IPS-18c (cell line): ENCODE data around the gene MYBPH.

Experiments used
- H3K4me3 ChIP-seq: 2 replicates; pipeline ENCODE4 v1.7.0; 2013; ENCODE audit warnings: low read depth, mild to moderate bottlenecking, low read length, moderate library complexity; ENCODE audit not compliant: insufficient read depth
- H3K9me3 ChIP-seq: one replicate; pipeline ENCODE4 v1.6.1; 2013; ENCODE audit warnings: mild to moderate bottlenecking, low read length, moderate library complexity; ENCODE audit not compliant: control insufficient read depth, insufficient read depth

Gene MYBPH, protein sequence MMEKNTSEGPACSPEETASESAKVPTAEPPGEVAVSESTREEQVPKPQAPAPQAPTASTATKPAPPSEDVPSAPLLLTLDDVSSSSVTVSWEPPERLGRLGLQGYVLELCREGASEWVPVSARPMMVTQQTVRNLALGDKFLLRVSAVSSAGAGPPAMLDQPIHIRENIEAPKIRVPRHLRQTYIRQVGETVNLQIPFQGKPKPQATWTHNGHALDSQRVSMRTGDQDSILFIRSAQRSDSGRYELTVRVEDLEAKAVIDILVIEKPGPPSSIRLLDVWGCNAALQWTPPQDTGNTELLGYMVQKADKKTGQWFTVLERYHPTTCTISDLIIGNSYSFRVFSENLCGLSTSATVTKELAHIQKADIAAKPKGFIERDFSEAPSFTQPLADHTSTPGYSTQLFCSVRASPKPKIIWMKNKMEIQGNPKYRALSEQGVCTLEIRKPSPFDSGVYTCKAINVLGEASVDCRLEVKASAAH

DNA sequence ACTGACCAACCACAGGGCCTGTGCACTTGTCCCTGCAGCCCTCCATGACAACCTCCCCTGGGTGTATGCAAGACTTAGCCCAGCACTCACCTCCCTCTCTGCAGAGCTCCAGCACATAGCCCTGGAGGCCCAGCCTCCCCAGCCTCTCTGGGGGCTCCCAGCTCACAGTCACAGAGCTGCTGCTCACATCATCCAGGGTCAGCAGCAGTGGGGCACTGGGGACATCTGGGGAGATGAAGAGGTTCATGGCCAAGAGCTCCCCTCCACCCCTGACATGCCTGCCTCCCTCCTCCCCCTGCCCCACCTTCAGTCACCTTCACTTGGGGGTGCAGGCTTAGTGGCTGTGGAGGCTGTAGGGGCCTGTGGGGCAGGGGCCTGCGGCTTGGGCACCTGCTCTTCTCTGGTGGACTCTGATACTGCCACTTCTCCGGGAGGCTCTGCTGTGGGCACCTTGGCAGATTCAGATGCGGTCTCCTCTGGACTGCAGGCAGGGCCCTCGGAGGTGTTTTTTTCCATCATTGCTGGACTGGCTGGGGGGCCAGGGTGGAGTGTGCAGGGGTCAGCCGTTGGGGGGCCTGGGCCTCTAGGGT lies at the start of gene MYBPH:
TSS of gene MYBPH (minus strand) at position 590 of the 590 bp plus-strand sequence. CDS start at position 519, 71 bp downstream.
- H3K4me3 ChIP-seq = no peak within 1 kb of the TSS
- H3K9me3 ChIP-seq = no peaks in the 10 kb centered on the region

DNA sequence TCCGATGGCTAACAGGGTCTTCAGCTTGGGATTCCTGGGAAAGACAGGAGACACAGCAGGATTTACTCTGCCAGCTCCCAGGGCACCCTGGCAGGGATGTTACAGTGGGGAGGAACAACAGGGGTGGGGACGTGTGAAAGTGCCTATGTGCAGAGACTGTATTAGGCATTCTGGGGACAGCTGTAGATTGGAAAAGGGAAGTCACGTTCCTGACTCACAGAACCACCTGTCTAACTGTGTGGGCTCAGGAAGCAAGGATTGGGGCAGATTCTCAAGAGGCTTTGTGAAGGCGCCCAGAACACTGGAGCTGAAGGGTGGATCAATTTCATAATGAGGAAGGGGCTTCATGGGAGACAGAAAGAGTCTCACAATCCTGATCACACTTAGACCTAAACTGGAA lies 49.4 kb upstream of the MYBPH start:
- Histone ChIP-seq H3K4me3 (no peak overlapping the region), H3K9me3 (no peaks in the 10 kb centered on the region)

DNA sequence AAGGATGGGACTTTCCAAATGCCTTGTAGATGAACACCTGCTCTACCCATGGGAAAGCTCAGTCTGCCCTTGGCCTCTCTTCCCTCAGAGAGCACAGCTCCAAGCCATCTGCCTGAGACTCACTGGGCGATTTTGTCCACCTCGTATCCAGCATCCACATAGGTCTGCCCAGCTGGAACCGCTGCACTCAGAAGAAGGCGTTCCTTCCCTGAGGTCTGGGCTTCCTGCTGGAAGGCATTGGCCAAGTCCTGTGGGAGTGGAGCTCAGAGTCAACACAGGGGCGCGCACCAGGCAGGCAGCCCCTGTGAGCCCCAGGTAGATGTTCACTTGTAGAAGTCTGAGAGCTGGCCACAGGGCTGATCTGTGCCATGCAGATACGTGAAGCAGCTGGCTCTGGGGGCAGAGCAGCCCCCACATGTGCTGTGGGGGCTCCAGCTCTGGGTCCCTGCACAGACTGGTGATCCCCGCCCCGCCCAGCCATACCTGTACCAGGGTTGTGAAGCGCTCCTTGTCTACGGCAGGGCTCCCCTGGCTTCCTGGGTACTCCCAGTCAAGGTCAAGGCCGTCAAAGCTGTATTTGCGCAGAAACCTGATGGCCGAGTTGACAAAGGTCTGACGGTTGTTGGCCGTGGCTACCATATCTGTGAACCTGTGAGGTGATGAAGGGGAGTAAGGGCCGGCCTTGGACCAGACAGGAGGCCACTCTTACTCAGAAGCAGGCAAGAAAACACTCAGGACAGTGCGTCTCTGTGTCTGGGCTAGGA lies 47.6 kb upstream of the MYBPH start:
- Histone ChIP-seq H3K9me3 (no peaks in the 10 kb centered on the region), H3K4me3 (no peak overlapping the region)

DNA sequence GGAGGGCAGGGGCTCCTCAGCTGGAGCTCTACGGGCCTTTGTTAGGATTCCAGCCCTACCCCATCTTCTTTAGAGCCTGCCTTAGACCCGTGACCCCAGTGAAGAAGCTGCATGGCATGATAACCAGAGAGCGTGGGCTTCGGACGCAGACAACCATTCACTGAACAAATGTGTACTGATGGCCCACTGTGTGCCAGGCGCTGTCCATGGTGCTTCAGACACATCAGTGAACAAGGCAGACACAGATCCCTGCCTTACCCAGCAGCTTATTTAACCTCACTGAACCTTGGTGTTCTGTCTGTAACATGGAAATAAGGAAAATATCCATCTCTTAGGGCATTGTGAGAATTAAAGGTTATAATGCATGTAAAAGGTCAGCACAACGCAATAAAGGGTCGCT lies 44.3 kb upstream of the MYBPH start:
- no peaks in the 10 kb centered on the region for H3K9me3 ChIP-seq
- H3K4me3 ChIP-seq = no peak overlapping the region

DNA sequence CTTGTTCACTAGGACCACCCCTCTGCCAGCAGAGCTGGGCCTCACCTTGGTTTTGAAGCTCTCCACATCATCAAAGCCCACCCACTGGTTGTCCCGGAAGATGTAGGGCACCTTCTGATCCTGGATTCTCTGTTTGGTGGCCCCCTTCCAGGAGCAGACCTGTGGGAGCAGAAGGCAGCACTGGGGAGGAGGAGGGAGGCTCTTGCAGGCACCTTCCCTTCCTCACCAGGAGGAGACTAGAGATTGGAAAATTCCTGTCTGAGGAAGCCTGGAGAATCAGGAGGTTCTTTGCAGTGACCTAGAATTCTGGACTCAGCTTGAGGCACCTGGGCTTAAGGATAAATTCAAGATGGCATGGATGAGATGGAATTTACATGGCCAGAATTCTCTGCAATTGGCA lies 43.5 kb upstream of the MYBPH start:
- no peaks in the 10 kb centered on the region for H3K9me3 ChIP-seq
- H3K4me3 ChIP-seq = no peak overlapping the region

DNA sequence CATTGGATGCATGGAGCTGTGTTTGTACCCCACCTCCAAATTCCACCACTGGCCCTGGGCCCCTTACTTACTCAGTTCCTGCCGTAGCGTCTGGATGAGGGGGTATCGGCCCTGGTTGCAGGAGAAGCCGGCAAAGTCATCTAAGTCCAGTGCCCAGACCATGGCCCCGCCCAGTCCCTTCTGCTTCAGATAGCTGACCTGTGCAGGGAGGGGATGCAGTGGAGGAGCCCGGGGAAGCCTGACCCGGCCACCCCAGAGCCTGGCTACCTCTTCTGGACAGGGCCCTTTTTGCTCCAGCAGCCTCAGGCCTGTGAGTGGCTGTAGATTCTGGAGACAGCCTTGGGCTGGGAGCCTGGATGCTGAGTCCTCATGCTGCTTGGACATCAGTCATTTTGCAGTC lies 42.0 kb upstream of the MYBPH start:
- Histone ChIP-seq H3K4me3 (no peak overlapping the region), H3K9me3 (no peaks in the 10 kb centered on the region)

DNA sequence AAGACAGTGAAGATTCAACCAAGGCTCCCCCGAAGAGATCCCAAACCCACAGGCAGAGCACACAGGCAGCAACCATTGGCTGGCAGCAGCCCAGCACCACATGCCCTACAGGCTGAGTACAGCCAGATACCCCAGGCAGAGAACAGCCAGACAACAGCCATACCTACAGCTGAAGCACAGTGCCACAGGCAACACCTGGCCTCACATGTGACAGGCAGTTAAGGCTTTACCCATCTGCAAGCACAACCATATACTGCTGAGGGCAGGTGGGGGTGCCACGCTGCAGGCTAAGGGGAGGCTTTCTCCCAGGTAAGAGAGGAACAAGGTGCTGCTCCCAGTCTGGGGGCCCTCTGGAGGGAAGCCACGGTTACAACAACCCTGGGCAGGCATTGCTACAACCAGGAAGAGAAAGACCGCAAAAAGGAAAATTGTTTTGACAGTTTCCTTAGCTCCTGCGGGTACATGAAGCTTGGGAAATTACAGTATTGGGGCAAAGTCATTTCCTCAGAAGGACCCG lies 41.6 kb upstream of the MYBPH start:
- Histone ChIP-seq H3K9me3 (no peaks in the 10 kb centered on the region), H3K4me3 (no peak overlapping the region)

DNA sequence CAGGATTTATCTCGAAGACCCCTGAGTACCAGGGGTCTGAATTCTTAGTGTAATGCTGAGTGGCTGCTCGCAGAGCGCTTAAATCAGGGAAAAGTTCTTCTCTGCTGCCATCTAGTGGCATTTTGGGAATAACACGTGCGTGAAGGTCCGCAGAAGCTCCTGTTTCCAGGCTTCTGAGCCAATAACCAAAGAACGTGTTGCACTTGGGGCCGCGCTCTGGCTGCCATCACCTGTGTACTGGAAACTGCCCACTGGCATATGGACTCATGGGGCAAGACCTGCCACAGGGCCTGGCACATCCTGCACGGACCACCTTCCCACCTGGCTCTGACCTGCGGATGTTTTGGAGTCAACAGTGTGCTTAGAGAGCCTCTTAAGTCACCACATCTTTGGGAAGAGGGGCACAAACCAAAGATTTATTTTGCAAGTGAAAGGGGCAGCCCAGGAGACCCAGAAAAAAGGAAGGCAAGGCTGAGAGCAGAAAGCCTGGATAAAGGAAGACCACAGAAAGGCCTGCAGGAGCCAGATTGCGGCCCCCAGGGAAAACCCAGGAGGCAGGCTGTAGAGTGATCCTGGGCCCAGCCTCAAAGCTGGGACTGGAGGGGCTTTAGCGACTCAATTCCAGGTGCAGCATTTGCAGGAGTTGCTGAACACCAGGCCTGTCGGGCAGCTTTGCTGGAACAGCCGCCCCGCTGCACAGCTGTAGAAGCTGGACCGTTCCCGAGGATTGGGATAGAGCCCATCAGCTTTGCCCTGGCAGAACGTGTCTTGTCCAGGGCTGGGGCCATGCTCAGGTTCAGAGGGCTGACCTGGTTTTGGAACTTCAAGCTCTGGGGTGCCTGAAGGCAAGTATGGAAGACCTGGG lies 40.9 kb upstream of the MYBPH start:
- H3K4me3 ChIP-seq = no peak overlapping the region; the same call in 1 of the 2 replicates
- no peaks in the 10 kb centered on the region for H3K9me3 ChIP-seq

DNA sequence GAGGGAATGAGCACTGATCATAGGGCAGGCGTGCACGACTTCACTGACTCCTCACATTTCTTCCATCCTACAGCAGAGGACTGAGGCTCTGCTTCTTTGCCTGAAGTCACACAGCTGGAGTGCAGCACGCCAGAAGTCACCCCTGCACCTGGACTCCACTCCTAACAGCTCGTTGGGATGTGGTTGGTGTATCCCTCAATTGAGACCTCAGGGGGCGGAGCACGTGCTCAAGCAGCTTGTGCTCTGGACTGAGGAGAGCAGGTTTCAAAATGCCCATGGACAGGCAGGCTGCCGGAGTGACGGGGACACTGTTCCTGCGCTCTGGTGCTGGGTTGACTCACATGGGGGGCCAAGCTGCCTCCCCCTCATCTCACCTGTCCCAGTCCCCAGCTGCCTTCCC lies 39.9 kb upstream of the MYBPH start:
- no peaks in the 10 kb centered on the region for H3K9me3 ChIP-seq
- H3K4me3 ChIP-seq = no peak overlapping the region

DNA sequence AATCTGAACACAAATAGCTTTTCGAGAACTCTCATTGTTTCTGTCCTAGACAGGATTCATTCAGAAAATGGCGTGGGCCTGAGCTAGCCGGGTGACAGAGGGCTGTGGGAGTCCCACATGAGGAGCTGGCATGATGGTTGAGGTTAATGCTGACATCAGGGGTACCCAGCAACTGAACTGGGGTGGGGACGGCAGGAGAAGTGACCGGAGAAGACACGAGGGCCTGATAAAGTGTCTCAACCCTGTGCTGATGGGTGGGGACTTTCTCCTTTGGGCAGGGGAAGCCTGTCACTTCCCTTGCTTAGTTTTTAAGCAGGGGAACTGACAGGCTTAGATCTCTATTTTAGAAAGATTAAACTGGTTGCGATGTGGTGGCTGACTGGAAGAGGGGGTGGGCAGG lies 39.2 kb upstream of the MYBPH start:
- Histone ChIP-seq H3K9me3 (no peaks in the 10 kb centered on the region), H3K4me3 (no peak overlapping the region)

DNA sequence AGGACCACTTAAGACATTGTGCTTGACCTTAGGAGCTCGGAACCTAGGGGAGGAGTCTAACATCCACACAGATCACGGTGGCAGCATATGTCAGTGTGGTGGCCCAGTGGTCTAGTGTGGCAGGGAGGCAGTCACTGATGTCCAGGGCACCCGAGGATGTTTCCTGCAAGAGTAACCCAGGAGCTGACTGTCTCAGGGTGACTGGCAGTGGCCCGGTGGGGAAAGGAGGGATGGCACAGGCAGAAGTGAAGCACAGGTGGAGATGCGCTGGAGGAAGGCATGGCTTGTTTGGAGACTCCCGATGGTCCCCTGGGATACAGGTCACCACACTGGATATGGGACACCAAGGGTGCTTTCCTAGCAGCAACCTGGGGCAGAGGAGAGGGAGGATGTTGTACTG lies 37.5 kb upstream of the MYBPH start:
- Histone ChIP-seq H3K9me3 (no peaks in the 10 kb centered on the region), H3K4me3 (no peak overlapping the region)

DNA sequence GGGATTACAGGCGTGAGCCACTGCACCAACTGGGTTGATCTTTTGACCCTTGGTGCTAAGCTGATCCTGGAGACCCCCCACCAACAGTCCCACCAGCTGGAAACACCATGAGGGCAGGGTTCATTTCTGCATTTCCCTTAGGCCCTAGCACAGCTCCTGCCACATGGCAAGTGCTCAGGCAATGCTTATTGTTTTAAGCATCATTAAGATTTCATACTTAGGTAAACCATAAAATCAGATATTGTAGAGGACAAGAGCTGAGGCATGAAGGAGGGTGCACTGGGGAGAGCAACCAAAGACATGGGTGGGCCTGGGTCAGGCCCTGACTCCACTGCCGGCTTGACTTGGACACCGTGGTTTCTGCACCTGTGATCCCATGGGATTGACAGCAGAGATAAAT lies 36.2 kb upstream of the MYBPH start:
- Histone ChIP-seq H3K4me3 (no peak overlapping the region), H3K9me3 (no peaks in the 10 kb centered on the region)

DNA sequence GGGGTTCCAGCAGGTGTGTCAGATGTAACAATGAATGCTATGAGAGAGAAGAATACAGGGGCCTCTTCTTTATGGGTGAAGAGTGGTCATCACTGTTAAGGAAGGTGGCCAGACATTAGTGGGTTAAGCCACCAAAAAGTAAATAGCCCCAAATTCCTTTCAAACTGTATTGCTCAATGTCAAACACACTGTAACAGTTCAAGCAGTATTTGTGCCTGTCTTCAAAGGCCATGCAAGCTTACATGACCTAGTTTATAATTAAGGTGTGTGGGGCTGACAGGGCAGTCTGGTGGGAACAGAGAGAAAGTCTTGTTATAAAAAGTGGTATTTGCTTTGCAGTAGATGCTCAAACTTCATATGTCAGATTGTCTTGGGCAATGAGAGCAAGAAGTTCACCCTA lies 35.4 kb upstream of the MYBPH start:
- Histone ChIP-seq H3K4me3 (no peak overlapping the region), H3K9me3 (no peaks in the 10 kb centered on the region)

DNA sequence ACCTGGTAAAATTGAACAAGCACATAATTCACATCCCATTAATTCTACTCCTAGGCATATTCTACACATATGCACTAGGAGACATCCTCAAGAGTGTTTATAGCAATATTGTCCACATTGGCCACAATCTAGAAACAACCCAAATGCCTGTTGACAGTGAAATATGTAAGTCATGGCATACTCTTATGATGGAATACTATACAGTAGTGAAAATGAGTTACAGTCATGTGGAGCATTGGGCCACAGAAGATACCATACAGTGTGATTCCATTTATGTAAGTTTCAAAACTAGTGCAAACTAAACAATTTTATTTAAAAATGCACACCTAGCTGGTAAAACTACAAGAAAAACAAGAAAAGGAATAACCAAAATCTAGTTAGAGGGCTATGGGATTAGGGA lies 34.7 kb upstream of the MYBPH start:
- H3K9me3 ChIP-seq = no peaks in the 10 kb centered on the region
- no peak overlapping the region for H3K4me3 ChIP-seq

DNA sequence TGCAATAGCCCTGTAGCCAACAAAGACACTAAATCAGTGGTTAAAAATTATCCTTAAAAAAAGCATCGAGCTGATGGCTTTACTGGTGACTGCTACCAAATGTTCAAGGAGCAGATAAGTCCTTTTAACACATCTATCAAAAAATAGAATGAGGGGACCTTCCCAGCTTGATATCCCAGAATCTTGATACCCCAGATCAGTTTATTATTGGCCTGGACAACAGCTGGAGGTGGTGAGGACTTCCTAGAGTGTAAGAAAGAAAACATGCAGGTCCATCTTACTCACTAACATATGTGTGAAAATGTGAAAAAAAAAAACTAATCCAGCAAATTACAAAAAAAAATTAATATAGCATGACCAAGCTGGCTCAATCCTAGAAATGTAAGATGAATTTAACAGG lies 32.6 kb upstream of the MYBPH start:
- H3K4me3 ChIP-seq = no peak overlapping the region
- H3K9me3 ChIP-seq = no peaks in the 10 kb centered on the region

DNA sequence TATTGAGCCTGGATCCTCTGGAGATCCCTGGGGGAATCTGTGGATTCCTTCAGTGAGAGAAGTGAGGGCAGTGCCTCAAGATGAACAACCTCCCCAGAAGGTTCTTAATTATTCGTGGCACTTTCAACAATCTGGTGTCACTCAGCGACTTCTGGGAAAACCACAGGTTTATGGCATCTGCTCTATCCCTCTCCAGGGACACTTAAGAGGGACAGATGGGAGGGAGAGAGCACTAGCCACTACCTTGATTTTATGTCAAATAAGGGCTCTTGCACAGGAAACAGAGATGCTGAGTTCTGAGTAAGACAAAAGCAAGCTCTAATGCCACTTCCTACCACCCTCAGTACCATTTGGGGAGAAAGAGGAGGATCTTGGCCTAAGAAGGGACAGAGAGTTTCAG lies 32.1 kb upstream of the MYBPH start:
- no peaks in the 10 kb centered on the region for H3K9me3 ChIP-seq
- H3K4me3 ChIP-seq = no peak overlapping the region

DNA sequence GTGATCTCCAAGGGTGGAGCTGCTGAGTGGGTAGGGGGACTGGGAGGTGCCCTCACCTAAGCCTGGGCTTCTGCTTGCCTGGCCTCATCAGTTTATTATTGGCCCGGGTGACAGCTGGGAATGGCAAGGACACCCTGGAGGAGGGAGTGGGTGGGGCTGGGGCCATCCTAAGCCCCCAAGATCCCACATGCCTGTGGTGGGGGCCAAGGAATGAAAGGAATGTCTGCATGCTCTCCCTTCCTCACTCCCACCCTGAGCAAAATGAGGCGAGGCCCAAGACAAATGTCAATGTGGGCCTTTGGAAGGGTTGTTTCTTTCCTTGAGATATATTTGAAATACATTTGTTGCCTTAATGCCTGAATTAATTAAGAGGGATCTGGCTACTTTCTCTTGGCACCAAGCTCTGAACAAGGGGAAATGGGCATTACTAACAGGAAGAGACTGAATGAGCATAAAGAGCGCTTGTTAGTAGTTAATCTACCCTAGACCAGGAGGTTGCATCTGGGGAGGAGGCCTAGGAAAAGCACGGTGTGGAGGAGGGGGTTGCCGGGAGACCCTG lies 30.6 kb upstream of the MYBPH start:
- H3K9me3 ChIP-seq = no peaks in the 10 kb centered on the region
- no peak overlapping the region for H3K4me3 ChIP-seq
